Lower lobe of right lung (tissue), 2 donors: ENCODE results near the gene PIGC. TPM values are rescaled to one million over a fixed set of nuclear protein-coding genes. Genes with fewer than 3 reads are reported as not detected.
A peak's percentile ranks its signal among the peaks of the same experiment; 100 is the strongest.

Experiments
- ATAC-seq, 2 donors: fragments of 200-7000 bp; cut with Tn5 transposase; one replicate each; pipeline ENCODE4 v1.9.1; 2020 to 2022; ENCODE audit warnings: mild to moderate bottlenecking in 2 of 2, moderate library complexity in 2 of 2
- DNase-seq: peaks from one replicate; pipeline ENCODE4 v3.0.0-alpha.2; 2020
- H3K27ac ChIP-seq: fragments of 200-600 bp; one replicate; pipeline ENCODE4 v1.8.0; 2022
- H3K27me3 ChIP-seq: fragments of 200-600 bp; one replicate; pipeline ENCODE4 v1.8.0; 2022; ENCODE audit warnings: low read depth
- H3K36me3 ChIP-seq: fragments of 200-600 bp; one replicate; pipeline ENCODE4 v1.8.0; 2022; ENCODE audit warnings: mild to moderate bottlenecking
- H3K4me1 ChIP-seq: fragments of 200-600 bp; one replicate; pipeline ENCODE4 v1.8.0; 2022
- H3K4me3 ChIP-seq: fragments of 200-600 bp; one replicate; pipeline ENCODE4 v1.8.0; 2022; ENCODE audit warnings: mild to moderate bottlenecking
- H3K9me3 ChIP-seq: fragments of 200-600 bp; one replicate; pipeline ENCODE4 v1.8.0; 2022
- CTCF ChIP-seq: fragments of 200-600 bp; IDR thresholded peaks from one replicate; pipeline ENCODE4 v1.8.0; 2022; ENCODE audit warnings: antibody characterized with exemption, mild to moderate bottlenecking
- intact Hi-C: fragments of 100-400 bp; cut with DNase I; formaldehyde crosslinking; loops from one replicate; pipeline ENCODE4 v1.11.0; 2022
- total RNA-seq: library from RNA; stranded (reverse); fragmentation: NEBNext Ultra II Directional; extraction: Animal tissue kit (Norgen Biotek cat#: 25700); gene quantifications from one replicate; pipeline ENCODE4 v1.2.1, GENCODE V29; 2021
- donor health status: DM: no; HTN: yes; CAD: no; lungs with severe emphysema.

The PIGC gene
- total RNA-seq, 1 donor from 2014 or later: 22.8 TPM

- no peak for ATAC-seq
- no peak for DNase-seq
- no peaks in the 10 kb centered on the region for H3K9me3 ChIP-seq
- H3K27ac ChIP-seq: no peak overlapping the region
- no peak for TF ChIP-seq CTCF
- intact Hi-C loops: no loop called here
- no peak overlapping the region for H3K4me3 ChIP-seq
- no peaks in the 10 kb centered on the region for H3K36me3 ChIP-seq
- no peaks in the 10 kb centered on the region for H3K27me3 ChIP-seq
- no peaks in the 10 kb centered on the region for H3K4me1 ChIP-seq
Observed at GRCh38 chr1:172480431-172480830, 36.6 kb upstream of the PIGC start.

GRCh38 chr1:172478485-172478884 is 34.6 kb upstream of the PIGC start:
- intact Hi-C loops: no loop called here
- Histone ChIP-seq H3K27ac (no peak overlapping the region), H3K4me3 (no peak overlapping the region), H3K9me3 (no peaks in the 10 kb centered on the region), H3K36me3 (no peaks in the 10 kb centered on the region), H3K27me3 (no peaks in the 10 kb centered on the region), H3K4me1 (peaks cover 4% of the 10 kb centered on the region)
- ATAC-seq (no peak), DNase-seq (no peak)
- TF ChIP-seq CTCF: no peak

- Histone ChIP-seq H3K4me1 (peaks cover 7% of the 10 kb centered on the region), H3K27ac (no peak overlapping the region), H3K27me3 (no peaks in the 10 kb centered on the region), H3K36me3 (no peaks in the 10 kb centered on the region), H3K4me3 (no peak overlapping the region), H3K9me3 (no peaks in the 10 kb centered on the region)
- no peak for DNase-seq
- no peak for TF ChIP-seq CTCF
- no peak for ATAC-seq
- intact Hi-C loops: no loop called here
Observed at GRCh38 chr1:172477741-172478140, 33.9 kb upstream of the PIGC start.

- intact Hi-C loops: no loop called here
- no peaks in the 10 kb centered on the region for H3K9me3 ChIP-seq
- DNase-seq: no peak
- no peak for TF ChIP-seq CTCF
- no peaks in the 10 kb centered on the region for H3K36me3 ChIP-seq
- no peak overlapping the region for H3K4me3 ChIP-seq
- no peak overlapping the region for H3K27ac ChIP-seq
- H3K4me1 ChIP-seq: peaks cover 7% of the 10 kb centered on the region
- ATAC-seq: no peak
- no peaks in the 10 kb centered on the region for H3K27me3 ChIP-seq
Observed at GRCh38 chr1:172477216-172477615, 33.3 kb upstream of the PIGC start.

GRCh38 chr1:172476218-172476811 is 32.4 kb upstream of the PIGC start:
- ATAC-seq: peak; percentile 38 to 73
- H3K36me3 ChIP-seq: no peaks in the 10 kb centered on the region

More at GRCh38 chr1:172476218-172476811, 32.4 kb upstream of the PIGC start:
- intact Hi-C loops: no loop called here
- Histone ChIP-seq H3K27me3 (no peaks in the 10 kb centered on the region), H3K9me3 (no peaks in the 10 kb centered on the region), H3K4me3 (no peak overlapping the region), H3K27ac (no peak overlapping the region), H3K4me1 (peaks cover 7% of the 10 kb centered on the region)
- DNase-seq: no peak
- no peak for TF ChIP-seq CTCF
